ENCODE data around the gene TRMT1. TPM values are rescaled to one million over a fixed set of nuclear protein-coding genes. Genes with fewer than 3 reads are reported as not detected.

Gene TRMT1
- total and polyA plus RNA-seq, 4 donors = 14.4 to 48.2 (median 43.8) TPM

- Histone ChIP-seq H3K4me3 (no peak overlapping the region), H3K9me3 (ENCODE audit: control insufficient read depth in 4 of 4, insufficient read depth in 3 of 4, low read length in 3 of 4) (no peaks in the 10 kb centered on the region), H3K27ac (ENCODE audit: low read depth in 1 of 2, low read length in 1 of 2) (no peak overlapping the region), H3K9ac (ENCODE audit: insufficient read depth in 1 of 2, low read length in 2 of 2) (no peak overlapping the region), H3K4me1 (ENCODE audit: control insufficient read depth in 5 of 5, insufficient read depth in 5 of 5, low read length in 5 of 5) (peaks cover 5 to 41% (median 13%) of the 10 kb centered on the region in 5 donors), H3K27me3 (ENCODE audit: control insufficient read depth in 3 of 3, insufficient read depth in 3 of 3, low read length in 2 of 3) (no peaks in the 10 kb centered on the region), H3K36me3 (ENCODE audit: control insufficient read depth in 4 of 4, insufficient read depth in 4 of 4, low read length in 4 of 4) (no peaks in the 10 kb centered on the region)
- no peak for TF ChIP-seq CTCF (IDR thresholded peaks at IDR 0.05; ENCODE audit: control extremely low read depth, extremely low read depth)
- WGBS, 2 donors = 77 to 86% methylated on average over 1 of the region's 1 CpG
- ATAC-seq (ENCODE audit: insufficient read depth, low FRiP score) (no peak), DNase-seq (no peak)
Observed at GRCh38 chr19:13160557-13160956, 44.0 kb upstream of the TRMT1 start.

GRCh38 chr19:13159713-13160112 is 43.2 kb upstream of the TRMT1 start:
- ATAC-seq (ENCODE audit: insufficient read depth, low FRiP score) = no peak
- H3K9ac ChIP-seq (ENCODE audit: insufficient read depth in 1 of 2, low read length in 2 of 2) = no peak overlapping the region
- no peak for TF ChIP-seq CTCF (IDR thresholded peaks at IDR 0.05; ENCODE audit: control extremely low read depth, extremely low read depth)
- H3K4me3 ChIP-seq = no peak overlapping the region
- no peaks in the 10 kb centered on the region for H3K36me3 ChIP-seq (ENCODE audit: control insufficient read depth in 4 of 4, insufficient read depth in 4 of 4, low read length in 4 of 4)
- H3K9me3 ChIP-seq (ENCODE audit: control insufficient read depth in 4 of 4, insufficient read depth in 3 of 4, low read length in 3 of 4) = no peaks in the 10 kb centered on the region
- peaks cover 5 to 39% (median 7%) of the 10 kb centered on the region in 5 donors for H3K4me1 ChIP-seq (ENCODE audit: control insufficient read depth in 5 of 5, insufficient read depth in 5 of 5, low read length in 5 of 5)
- no peaks in the 10 kb centered on the region for H3K27me3 ChIP-seq (ENCODE audit: control insufficient read depth in 3 of 3, insufficient read depth in 3 of 3, low read length in 2 of 3)
- WGBS, 2 donors = 95 to 98% methylated on average over 3 of the region's 3 CpGs
- H3K27ac ChIP-seq (ENCODE audit: low read depth in 1 of 2, low read length in 1 of 2) = no peak overlapping the region
- DNase-seq = no peak

GRCh38 chr19:13155472-13156359 is 39.2 kb upstream of the TRMT1 start:
- DNase-seq = peak; percentile 74 to 84 (median 75)
- Histone ChIP-seq H3K4me1 (ENCODE audit: control insufficient read depth in 5 of 5, insufficient read depth in 5 of 5, low read length in 5 of 5) (peaks cover 0 to 16% (median 0%) of the 10 kb centered on the region in 5 donors), H3K9ac (ENCODE audit: insufficient read depth in 1 of 2, low read length in 2 of 2) (peak overlapping the region; percentile 30 to 53), H3K27ac (ENCODE audit: low read depth in 1 of 2, low read length in 1 of 2) (peak overlapping the region; percentile 88 to 98), H3K9me3 (ENCODE audit: control insufficient read depth in 4 of 4, insufficient read depth in 3 of 4, low read length in 3 of 4) (no peaks in the 10 kb centered on the region), H3K36me3 (ENCODE audit: control insufficient read depth in 4 of 4, insufficient read depth in 4 of 4, low read length in 4 of 4) (peaks cover 0 to 15% (median 0%) of the 10 kb centered on the region in 4 donors), H3K4me3 (peak overlapping the region; percentile 95), H3K27me3 (ENCODE audit: control insufficient read depth in 3 of 3, insufficient read depth in 3 of 3, low read length in 2 of 3) (no peaks in the 10 kb centered on the region)
- TF ChIP-seq CTCF (IDR thresholded peaks at IDR 0.05; ENCODE audit: control extremely low read depth, extremely low read depth) = no peak
- ATAC-seq (ENCODE audit: insufficient read depth, low FRiP score) = no peak
- WGBS, 2 donors = 2 to 5% methylated on average over 52 to 55 of the region's 55 CpGs
